22Rv1 (cell line): Measurements from ENCODE around the gene FAM107B.

Source experiments
- CTCF ChIP-seq: fragments of 450-650 bp; IDR thresholded peaks from 2 replicates; pipeline ENCODE4 v1.5.1; 2017; ENCODE audit warnings: mild to moderate bottlenecking
- ZFX ChIP-seq: fragments of 450-650 bp; IDR thresholded peaks from 2 replicates; pipeline ENCODE4 v1.6.1; 2017; ENCODE audit warnings: antibody characterized with exemption, borderline replicate concordance

- no peak for TF ChIP-seq CTCF
- TF ChIP-seq ZFX: no peak
Observed at GRCh38 chr10:14728346-14728745, 46.4 kb downstream of the FAM107B start.
